HEK293 (cell line): ENCODE data around the gene HPCAL1.

Experiments used
- CTCF ChIA-PET: fragments of 350-600 bp; formaldehyde crosslinking; extraction: SDS; loops from one replicate; lab custom pipeline; 2021; ENCODE audit warnings: antibody characterized with exemption; lab: Yijun Ruan, JAX
- POLR2A ChIA-PET: fragments of 300-600 bp; formaldehyde crosslinking; extraction: SDS; loops from one replicate; lab custom pipeline; 2020; ENCODE audit warnings: antibody characterized with exemption, inconsistent platforms; lab: Yijun Ruan, JAX
- H3K27ac ChIP-seq: fragments of 200-500 bp; sonication (Bioruptor generic); 2 replicates; pipeline ENCODE4 v1.5.1; 2014; ENCODE audit warnings: low read depth, low read length, control low read depth, inconsistent platforms; ENCODE audit errors: extremely low read depth
- H3K36me3 ChIP-seq, 2 experiments: fragments of 200-500 bp in 1 of 2; sonication (Bioruptor generic) in 1 of 2; 1 replicate in 1 of 2; 2 replicates in 1 of 2; pipeline ENCODE4 v1.5.1; 2014 to 2017; ENCODE audit warnings: inconsistent platforms in 2 of 2, low read length in 2 of 2; ENCODE audit not compliant: control insufficient read depth in 2 of 2, insufficient read depth in 1 of 2
- H3K4me1 ChIP-seq: fragments of 200-500 bp; sonication (Bioruptor generic); 2 replicates; pipeline ENCODE4 v1.5.1; 2014; ENCODE audit warnings: mild to moderate bottlenecking, low read length, inconsistent platforms; ENCODE audit not compliant: control insufficient read depth, insufficient read depth
- H3K4me3 ChIP-seq: 2 replicates; pipeline ENCODE4 v1.5.1; 2011; ENCODE audit warnings: low read depth, mild to moderate bottlenecking, control low read depth, low read length, moderate library complexity
- H3K9me3 ChIP-seq: fragments of 200-500 bp; sonication (Bioruptor generic); 2 replicates; pipeline ENCODE4 v1.5.1; 2014; ENCODE audit warnings: low read depth, low read length, inconsistent platforms; ENCODE audit not compliant: control insufficient read depth, insufficient read depth
- EGR2 ChIP-seq: fragments of 450-650 bp; formaldehyde crosslinking; IDR thresholded peaks from 2 replicates; pipeline ENCODE4 v1.5.1; 2016; ENCODE audit warnings: low read depth, missing biosample characterization, missing genetic modification characterization
- KLF1 ChIP-seq: fragments of 450-650 bp; formaldehyde crosslinking; IDR thresholded peaks from 2 replicates; pipeline ENCODE4 v1.5.1; 2016; ENCODE audit warnings: missing biosample characterization, missing genetic modification characterization
- MEIS1 ChIP-seq: sonication (generic); formaldehyde crosslinking; IDR thresholded peaks from 2 replicates; pipeline ENCODE4 v1.8.1; 2022; ENCODE audit warnings: missing genetic modification reagents, mild to moderate bottlenecking, borderline replicate concordance
- YY2 ChIP-seq: fragments of 450-650 bp; formaldehyde crosslinking; IDR thresholded peaks from 2 replicates; pipeline ENCODE4 v1.5.1; 2016; ENCODE audit warnings: missing biosample characterization, missing genetic modification characterization
- ZBTB8A ChIP-seq: fragments of 450-650 bp; formaldehyde crosslinking; IDR thresholded peaks from 2 replicates; pipeline ENCODE4 v1.5.1; 2016; ENCODE audit warnings: missing biosample characterization, missing genetic modification characterization
- ZFHX2 ChIP-seq: fragments of 450-650 bp; formaldehyde crosslinking; conservative IDR thresholded peaks from 2 replicates; pipeline ENCODE4 v1.5.1; 2016; ENCODE audit warnings: missing biosample characterization, missing genetic modification characterization
- ZNF169 ChIP-seq: fragments of 450-650 bp; formaldehyde crosslinking; IDR thresholded peaks from 2 replicates; pipeline ENCODE4 v1.5.1; 2016; ENCODE audit warnings: missing biosample characterization, missing genetic modification characterization
- ZNF175 ChIP-seq: fragments of 450-650 bp; formaldehyde crosslinking; IDR thresholded peaks from 2 replicates; pipeline ENCODE4 v1.5.1; 2016; ENCODE audit warnings: missing biosample characterization, missing genetic modification characterization
- ZNF18 ChIP-seq: fragments of 450-650 bp; formaldehyde crosslinking; IDR thresholded peaks from 2 replicates; pipeline ENCODE4 v1.5.1; 2016; ENCODE audit warnings: missing biosample characterization, missing genetic modification characterization
- ZNF398 ChIP-seq: fragments of 450-650 bp; formaldehyde crosslinking; IDR thresholded peaks from 2 replicates; pipeline ENCODE4 v1.5.1; 2017; ENCODE audit warnings: missing biosample characterization, missing genetic modification characterization
- ZNF404 ChIP-seq: fragments of 450-650 bp; formaldehyde crosslinking; IDR thresholded peaks from 2 replicates; pipeline ENCODE4 v1.5.1; 2017; ENCODE audit warnings: missing biosample characterization, missing genetic modification characterization
- ZNF629 ChIP-seq: fragments of 450-650 bp; formaldehyde crosslinking; IDR thresholded peaks from 2 replicates; pipeline ENCODE4 v1.5.1; 2017; ENCODE audit warnings: missing biosample characterization, missing genetic modification characterization
- ZNF658 ChIP-seq: fragments of 450-650 bp; formaldehyde crosslinking; IDR thresholded peaks from 2 replicates; pipeline ENCODE4; 2016; ENCODE audit warnings: missing biosample characterization, missing genetic modification characterization
- ZNF776 ChIP-seq: fragments of 450-650 bp; formaldehyde crosslinking; IDR thresholded peaks from 2 replicates; pipeline ENCODE4 v1.5.0; 2017; ENCODE audit warnings: missing biosample characterization, missing genetic modification characterization, borderline replicate concordance
- TF ChIP-seq, protein P1 (sequence below): fragments of 450-650 bp; formaldehyde crosslinking; IDR thresholded peaks from 2 replicates; pipeline ENCODE4 v1.5.1; 2016; ENCODE audit warnings: missing biosample characterization, missing genetic modification characterization
- TF ChIP-seq, protein P2 (sequence below): fragments of 450-650 bp; IDR thresholded peaks from 2 replicates; pipeline ENCODE4 v1.5.1; 2018; ENCODE audit warnings: missing biosample characterization, missing genetic modification characterization
- TF ChIP-seq, protein P3 (sequence below): fragments of 450-650 bp; formaldehyde crosslinking; IDR thresholded peaks from 2 replicates; pipeline ENCODE4 v1.5.1; 2017; ENCODE audit warnings: missing biosample characterization, missing genetic modification characterization
- TF ChIP-seq, protein P4 (sequence below): fragments of 450-650 bp; formaldehyde crosslinking; IDR thresholded peaks from 2 replicates; pipeline ENCODE4 v1.5.1; 2016; ENCODE audit warnings: missing biosample characterization, missing genetic modification characterization

The HPCAL1 gene

GRCh38 chr2:10381997-10382353 is 79.3 kb downstream of the HPCAL1 start (continued):
- TF ChIP-seq ZNF18 (tag by site-specific recombination) (no peak), ZNF404 (no peak), ZNF175 (tag by site-specific recombination) (no peak), ZNF398 (no peak), ZNF658 (tag by site-specific recombination) (no peak)
- TF ChIP-seq, protein P1, sequence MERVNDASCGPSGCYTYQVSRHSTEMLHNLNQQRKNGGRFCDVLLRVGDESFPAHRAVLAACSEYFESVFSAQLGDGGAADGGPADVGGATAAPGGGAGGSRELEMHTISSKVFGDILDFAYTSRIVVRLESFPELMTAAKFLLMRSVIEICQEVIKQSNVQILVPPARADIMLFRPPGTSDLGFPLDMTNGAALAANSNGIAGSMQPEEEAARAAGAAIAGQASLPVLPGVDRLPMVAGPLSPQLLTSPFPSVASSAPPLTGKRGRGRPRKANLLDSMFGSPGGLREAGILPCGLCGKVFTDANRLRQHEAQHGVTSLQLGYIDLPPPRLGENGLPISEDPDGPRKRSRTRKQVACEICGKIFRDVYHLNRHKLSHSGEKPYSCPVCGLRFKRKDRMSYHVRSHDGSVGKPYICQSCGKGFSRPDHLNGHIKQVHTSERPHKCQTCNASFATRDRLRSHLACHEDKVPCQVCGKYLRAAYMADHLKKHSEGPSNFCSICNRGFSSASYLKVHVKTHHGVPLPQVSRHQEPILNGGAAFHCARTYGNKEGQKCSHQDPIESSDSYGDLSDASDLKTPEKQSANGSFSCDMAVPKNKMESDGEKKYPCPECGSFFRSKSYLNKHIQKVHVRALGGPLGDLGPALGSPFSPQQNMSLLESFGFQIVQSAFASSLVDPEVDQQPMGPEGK (tag by site-specific recombination) = no peak

DNA sequence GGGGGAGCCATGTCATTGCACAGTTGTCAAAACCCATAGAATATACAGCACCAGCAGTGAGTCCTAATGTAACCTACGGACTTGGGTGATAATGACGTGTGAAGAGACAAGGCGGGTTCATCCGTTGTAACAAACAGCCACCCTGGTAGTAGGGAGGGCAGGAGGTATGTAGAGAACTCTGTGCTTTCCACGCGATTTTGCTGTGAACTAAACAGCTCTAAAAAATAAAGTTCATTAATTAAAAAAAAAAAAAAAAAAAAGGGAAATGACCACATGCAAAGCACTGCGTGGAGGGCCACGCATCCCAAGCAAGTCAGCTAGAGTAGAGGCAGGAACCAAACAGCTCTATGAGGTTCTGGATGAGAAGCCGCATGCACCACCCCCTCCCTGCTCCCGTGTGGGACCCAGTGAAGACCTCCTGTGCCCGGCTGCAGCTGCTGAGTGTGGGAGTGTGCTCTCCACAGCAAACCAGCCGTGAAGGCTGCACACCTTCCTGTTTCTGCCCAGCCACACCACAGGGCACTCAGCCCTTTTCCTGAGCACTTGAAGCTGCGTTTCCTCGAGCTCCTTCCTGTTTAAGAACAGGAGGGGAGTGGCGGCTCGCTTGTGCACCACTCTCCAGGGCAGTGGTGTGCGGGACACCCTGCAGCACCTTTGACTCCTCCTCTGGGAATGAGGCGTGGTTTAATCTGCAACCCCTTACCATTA is 79.8 kb downstream of the HPCAL1 start:
- ChIA-PET POLR2A (no interaction called here), CTCF (interaction anchor here (0.6 to 1.7 kb wide), 5 partner anchors 26 to 388 kb away, joined by 3 to 7 read pairs (median 3); no protein-coding TSS in a partner anchor)
- no peak overlapping the region for H3K27ac ChIP-seq
- H3K4me3 ChIP-seq = no peak overlapping the region
- TF ChIP-seq ZBTB8A (tag by site-specific recombination) (0 out of 2 replicates have a peak, but pooled peaks have one; percentile 14), EGR2 (tag by site-specific recombination) (peak; percentile 43; the same call in 1 of the 2 replicates), ZNF776 (no peak), YY2 (tag by site-specific recombination) (no peak), MEIS1 (no peak), ZFHX2 (tag by site-specific recombination) (peak; percentile 59)
- TF ChIP-seq, protein P2, sequence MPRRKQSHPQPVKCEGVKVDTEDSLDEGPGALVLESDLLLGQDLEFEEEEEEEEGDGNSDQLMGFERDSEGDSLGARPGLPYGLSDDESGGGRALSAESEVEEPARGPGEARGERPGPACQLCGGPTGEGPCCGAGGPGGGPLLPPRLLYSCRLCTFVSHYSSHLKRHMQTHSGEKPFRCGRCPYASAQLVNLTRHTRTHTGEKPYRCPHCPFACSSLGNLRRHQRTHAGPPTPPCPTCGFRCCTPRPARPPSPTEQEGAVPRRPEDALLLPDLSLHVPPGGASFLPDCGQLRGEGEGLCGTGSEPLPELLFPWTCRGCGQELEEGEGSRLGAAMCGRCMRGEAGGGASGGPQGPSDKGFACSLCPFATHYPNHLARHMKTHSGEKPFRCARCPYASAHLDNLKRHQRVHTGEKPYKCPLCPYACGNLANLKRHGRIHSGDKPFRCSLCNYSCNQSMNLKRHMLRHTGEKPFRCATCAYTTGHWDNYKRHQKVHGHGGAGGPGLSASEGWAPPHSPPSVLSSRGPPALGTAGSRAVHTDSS (tag by site-specific recombination) = no peak
- H3K9me3 ChIP-seq = no peaks in the 10 kb centered on the region
- H3K4me1 ChIP-seq = peaks cover 3% of the 10 kb centered on the region; the same call in 1 of the 2 replicates
- H3K36me3 ChIP-seq = no peaks in the 10 kb centered on the region

- Histone ChIP-seq H3K27ac (no peak overlapping the region), H3K36me3 (no peaks in the 10 kb centered on the region), H3K9me3 (no peaks in the 10 kb centered on the region), H3K4me3 (no peak overlapping the region), H3K4me1 (peaks cover 3% of the 10 kb centered on the region; the same call in 1 of the 2 replicates)
- CTCF ChIA-PET = interaction anchor here (0.6 kb wide), 1 partner anchor 19 kb away, joined by 3 read pairs; no protein-coding TSS in a partner anchor
- POLR2A ChIA-PET = interaction anchor here (0.6 kb wide), 1 partner anchor 97 kb away, joined by 3 read pairs; no protein-coding TSS in a partner anchor
- TF ChIP-seq, protein P3, sequence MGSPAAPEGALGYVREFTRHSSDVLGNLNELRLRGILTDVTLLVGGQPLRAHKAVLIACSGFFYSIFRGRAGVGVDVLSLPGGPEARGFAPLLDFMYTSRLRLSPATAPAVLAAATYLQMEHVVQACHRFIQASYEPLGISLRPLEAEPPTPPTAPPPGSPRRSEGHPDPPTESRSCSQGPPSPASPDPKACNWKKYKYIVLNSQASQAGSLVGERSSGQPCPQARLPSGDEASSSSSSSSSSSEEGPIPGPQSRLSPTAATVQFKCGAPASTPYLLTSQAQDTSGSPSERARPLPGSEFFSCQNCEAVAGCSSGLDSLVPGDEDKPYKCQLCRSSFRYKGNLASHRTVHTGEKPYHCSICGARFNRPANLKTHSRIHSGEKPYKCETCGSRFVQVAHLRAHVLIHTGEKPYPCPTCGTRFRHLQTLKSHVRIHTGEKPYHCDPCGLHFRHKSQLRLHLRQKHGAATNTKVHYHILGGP (tag by site-specific recombination) = no peak
- TF ChIP-seq, protein P4, sequence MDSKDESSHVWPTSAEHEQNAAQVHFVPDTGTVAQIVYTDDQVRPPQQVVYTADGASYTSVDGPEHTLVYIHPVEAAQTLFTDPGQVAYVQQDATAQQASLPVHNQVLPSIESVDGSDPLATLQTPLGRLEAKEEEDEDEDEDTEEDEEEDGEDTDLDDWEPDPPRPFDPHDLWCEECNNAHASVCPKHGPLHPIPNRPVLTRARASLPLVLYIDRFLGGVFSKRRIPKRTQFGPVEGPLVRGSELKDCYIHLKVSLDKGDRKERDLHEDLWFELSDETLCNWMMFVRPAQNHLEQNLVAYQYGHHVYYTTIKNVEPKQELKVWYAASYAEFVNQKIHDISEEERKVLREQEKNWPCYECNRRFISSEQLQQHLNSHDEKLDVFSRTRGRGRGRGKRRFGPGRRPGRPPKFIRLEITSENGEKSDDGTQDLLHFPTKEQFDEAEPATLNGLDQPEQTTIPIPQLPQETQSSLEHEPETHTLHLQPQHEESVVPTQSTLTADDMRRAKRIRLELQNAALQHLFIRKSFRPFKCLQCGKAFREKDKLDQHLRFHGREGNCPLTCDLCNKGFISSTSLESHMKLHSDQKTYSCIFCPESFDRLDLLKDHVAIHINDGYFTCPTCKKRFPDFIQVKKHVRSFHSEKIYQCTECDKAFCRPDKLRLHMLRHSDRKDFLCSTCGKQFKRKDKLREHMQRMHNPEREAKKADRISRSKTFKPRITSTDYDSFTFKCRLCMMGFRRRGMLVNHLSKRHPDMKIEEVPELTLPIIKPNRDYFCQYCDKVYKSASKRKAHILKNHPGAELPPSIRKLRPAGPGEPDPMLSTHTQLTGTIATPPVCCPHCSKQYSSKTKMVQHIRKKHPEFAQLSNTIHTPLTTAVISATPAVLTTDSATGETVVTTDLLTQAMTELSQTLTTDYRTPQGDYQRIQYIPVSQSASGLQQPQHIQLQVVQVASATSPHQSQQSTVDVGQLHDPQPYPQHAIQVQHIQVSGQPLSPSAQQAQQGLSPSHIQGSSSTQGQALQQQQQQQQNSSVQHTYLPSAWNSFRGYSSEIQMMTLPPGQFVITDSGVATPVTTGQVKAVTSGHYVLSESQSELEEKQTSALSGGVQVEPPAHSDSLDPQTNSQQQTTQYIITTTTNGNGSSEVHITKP (tag by site-specific recombination) = no peak
- TF ChIP-seq ZNF629 (tag by site-specific recombination) (no peak), ZFHX2 (tag by site-specific recombination) (peak; percentile 70), KLF1 (tag by site-specific recombination) (peak; percentile 72), ZNF169 (tag by site-specific recombination) (no peak)
Measured at GRCh38 chr2:10383960-10384734, 81.4 kb downstream of the HPCAL1 start.
